ENCODE results near the gene GAL3ST2.
"Not testable (repeated sequence)": the region's sequence is repeated elsewhere in the genome, so short reads cannot be mapped to it uniquely, and the experiment has no call there.

GAL3ST2 gene

DNA sequence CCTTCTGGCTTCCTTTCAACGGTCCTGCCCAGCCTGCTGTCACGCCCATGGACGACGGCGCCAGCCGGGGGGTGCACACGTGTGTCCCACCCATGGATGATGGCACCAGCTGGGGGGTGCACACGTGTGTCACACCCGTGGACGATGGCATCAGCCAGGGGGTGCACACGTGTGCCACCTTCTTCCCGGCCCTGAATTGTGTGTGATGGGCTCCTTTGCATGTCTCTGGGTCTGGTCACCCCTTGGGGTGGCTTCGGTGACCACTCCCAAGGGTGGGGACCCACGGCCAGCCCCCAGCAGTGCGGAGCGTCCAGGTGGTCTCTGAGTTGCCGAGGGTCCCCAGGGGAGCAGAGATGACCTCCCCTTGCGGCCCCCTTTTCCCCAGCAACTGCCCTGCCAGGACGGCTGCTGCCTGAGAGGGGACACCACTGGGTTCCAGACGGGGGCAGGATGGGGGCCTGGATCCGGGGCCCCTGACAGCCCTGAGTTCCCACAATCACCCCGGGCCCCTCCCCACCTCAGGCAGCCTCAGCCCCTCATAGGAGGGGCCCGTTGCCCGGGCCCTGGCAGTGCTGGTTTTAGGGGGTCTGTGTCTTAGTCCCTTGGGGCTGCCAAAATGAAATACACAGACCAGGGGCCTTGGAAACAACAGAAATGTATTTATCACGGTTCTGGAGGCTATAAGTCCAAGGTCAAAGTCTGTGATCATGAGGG lies 41.8 kb downstream of the GAL3ST2 start:
- DNase-seq (ENCODE audit: low read depth), result no peak
- no peak overlapping the region for H3K4me3 ChIP-seq (ENCODE audit: low read length)
- TF ChIP-seq, protein P1, sequence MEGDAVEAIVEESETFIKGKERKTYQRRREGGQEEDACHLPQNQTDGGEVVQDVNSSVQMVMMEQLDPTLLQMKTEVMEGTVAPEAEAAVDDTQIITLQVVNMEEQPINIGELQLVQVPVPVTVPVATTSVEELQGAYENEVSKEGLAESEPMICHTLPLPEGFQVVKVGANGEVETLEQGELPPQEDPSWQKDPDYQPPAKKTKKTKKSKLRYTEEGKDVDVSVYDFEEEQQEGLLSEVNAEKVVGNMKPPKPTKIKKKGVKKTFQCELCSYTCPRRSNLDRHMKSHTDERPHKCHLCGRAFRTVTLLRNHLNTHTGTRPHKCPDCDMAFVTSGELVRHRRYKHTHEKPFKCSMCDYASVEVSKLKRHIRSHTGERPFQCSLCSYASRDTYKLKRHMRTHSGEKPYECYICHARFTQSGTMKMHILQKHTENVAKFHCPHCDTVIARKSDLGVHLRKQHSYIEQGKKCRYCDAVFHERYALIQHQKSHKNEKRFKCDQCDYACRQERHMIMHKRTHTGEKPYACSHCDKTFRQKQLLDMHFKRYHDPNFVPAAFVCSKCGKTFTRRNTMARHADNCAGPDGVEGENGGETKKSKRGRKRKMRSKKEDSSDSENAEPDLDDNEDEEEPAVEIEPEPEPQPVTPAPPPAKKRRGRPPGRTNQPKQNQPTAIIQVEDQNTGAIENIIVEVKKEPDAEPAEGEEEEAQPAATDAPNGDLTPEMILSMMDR (IDR thresholded peaks at IDR 0.05; ENCODE audit: insufficient read depth, low read depth, low read length, missing control alignments), result no peak

DNA sequence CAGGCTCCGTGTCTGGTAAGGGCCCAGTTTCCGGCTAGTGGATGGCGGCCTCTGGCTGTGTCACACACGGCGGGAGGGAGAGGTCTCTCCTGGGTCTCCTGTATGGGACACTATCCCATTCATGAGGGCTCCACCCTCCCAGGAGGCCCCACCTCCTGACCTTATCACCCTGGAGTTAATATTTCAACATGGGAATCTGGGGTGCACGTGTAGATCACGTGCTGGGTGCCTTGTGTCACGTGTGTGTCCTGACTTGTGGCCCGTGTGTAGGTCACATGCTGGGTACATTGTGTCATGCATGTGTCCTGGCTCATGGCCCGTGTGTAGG lies 42.3 kb downstream of the GAL3ST2 start:
- DNase-seq (ENCODE audit: low read depth), result no peak
- TF ChIP-seq, protein P1 (IDR thresholded peaks at IDR 0.05; ENCODE audit: insufficient read depth, low read depth, low read length, missing control alignments), result no peak
- H3K4me3 ChIP-seq (ENCODE audit: low read length), result no peak overlapping the region

DNA sequence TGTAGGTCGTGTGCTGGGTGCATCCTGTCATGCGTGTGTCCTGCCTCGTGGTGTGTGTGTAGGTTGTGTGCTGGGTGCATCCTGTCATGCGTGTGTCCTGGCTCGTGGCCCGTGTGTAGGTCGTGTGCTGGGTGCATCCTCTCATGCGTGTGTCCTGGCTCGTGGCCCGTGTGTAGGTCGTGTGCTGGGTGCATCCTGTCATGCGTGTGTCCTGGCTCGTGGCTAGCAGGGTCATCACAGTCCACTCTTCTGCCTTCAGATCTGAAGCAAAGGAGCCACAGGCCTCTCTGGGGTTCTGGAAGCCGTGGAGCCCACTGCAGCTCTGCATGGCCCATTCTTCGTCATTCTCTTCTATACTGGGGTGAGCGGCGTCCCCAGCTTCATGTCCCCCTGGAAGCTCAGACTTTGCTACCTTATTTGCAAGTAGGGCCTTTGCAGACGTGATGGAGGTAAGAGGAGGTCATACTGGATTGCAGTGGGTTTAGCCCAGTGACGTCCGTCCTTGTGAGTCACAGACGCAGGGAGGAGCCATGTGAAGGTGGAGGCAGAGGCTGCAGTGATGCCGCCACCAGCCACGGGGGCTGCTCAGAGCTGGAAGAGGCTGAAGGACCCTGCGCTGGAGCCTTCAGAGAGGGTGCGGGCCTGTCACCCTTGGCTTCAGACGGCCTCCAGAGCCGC lies 43.5 kb downstream of the GAL3ST2 start:
- H3K4me3 ChIP-seq (ENCODE audit: low read length); DNase-seq (ENCODE audit: low read depth): not testable (repeated sequence)

DNA sequence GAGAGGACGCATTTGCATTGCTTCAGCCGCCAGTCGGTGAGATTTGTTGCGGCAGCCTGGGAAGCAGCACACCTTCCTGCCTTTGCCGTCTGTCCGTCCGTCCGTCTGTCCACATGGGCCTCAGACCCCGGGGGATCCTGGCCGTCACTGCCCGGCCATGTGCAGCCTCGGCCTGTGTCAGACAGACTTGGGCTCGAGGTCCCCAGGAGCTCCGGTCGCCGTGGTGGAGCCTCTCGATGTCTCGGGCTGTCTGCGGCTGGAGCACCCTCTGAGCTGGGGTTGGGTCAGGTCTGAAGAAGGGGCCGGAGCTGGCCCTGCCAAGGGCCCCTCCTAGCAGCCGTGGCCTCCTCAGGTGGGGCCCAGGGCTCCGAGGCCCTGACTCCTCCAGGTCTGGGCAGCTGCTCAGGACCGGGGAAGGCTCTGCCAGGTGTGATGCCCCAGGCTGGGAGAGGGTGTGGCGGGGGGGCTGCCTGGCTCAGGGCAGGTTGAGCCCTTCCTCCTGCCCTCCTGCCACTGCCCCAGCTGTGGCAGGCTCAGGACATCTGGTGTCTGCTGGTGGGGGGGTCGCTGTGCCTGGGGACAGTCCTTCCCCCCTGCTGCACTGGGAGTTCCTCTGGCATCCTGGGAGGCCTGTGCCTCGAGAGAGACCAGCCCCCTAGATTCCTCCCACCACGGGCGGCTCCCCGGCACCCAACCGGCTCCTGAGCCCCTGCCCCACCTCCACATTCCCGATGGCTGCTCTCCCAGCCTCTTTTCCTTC lies 44.2 kb downstream of the GAL3ST2 start:
- no peak for DNase-seq (ENCODE audit: low read depth)
- TF ChIP-seq, protein P1 (IDR thresholded peaks at IDR 0.05; ENCODE audit: insufficient read depth, low read depth, low read length, missing control alignments), result no peak
- H3K4me3 ChIP-seq (ENCODE audit: low read length), result no peak overlapping the region

DNA sequence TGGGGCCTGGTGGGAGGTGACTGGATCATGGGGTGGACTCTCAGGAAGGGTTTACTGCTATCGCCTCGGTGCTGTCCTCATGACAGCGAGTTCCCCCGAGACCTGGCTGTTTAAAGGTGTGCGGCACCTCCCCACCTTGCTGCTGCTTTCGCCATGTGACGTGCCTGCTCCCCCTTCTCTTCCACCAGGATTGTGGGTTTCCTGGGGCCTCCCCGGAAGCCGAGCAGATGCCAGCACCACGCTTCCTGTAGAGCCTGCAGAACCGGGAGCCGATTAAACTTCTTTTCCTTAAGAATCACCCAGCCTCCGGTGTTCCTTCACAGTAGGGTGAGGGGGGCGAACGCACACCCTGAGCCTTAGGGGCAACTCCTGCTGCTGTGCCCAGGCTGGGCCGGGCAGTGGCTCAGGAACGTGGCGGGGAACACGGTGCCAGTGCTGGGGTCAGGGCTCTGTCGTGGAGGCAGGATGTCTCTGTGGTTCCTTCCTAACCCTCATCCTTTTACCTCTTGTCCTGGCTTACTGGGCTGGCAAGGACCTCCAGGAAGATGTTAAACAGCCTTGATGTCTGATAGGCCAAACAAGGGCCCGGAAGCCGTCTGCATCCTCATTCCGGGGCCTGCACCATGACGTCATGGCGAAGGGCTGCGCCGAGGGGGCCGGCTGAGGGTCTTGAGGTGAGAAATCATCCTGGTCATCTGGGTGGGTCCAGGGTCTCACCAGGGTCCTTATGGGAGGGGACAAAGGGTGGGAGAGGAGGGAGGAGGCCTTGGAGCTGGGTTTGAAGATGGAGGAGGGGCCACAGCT lies 45.0 kb downstream of the GAL3ST2 start:
- no peak for DNase-seq (ENCODE audit: low read depth)
- H3K4me3 ChIP-seq (ENCODE audit: low read length), result no peak overlapping the region
- TF ChIP-seq, protein P1 (IDR thresholded peaks at IDR 0.05; ENCODE audit: insufficient read depth, low read depth, low read length, missing control alignments), result no peak

DNA sequence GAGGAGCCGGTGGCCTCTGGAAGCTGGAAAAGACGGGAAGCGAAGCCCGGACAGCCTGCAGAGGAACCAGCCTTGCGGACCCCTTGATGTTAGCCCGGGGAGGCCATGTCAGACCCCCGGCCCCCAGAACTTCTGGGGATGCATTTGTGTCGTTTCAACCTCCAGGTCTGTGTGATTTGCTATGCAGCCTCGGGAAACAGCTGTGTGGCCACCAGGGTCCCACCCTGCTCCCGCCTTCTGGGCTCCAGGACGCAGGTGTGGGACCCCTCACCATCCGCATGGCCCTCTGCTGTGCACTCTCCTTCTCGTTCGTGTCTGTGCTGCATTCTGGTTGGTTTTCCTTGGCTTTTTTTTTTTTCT lies 45.6 kb downstream of the GAL3ST2 start:
- no peak for DNase-seq (ENCODE audit: low read depth)
- H3K4me3 ChIP-seq (ENCODE audit: low read length), result no peak overlapping the region
- TF ChIP-seq, protein P1 (IDR thresholded peaks at IDR 0.05; ENCODE audit: insufficient read depth, low read depth, low read length, missing control alignments), result no peak

DNA sequence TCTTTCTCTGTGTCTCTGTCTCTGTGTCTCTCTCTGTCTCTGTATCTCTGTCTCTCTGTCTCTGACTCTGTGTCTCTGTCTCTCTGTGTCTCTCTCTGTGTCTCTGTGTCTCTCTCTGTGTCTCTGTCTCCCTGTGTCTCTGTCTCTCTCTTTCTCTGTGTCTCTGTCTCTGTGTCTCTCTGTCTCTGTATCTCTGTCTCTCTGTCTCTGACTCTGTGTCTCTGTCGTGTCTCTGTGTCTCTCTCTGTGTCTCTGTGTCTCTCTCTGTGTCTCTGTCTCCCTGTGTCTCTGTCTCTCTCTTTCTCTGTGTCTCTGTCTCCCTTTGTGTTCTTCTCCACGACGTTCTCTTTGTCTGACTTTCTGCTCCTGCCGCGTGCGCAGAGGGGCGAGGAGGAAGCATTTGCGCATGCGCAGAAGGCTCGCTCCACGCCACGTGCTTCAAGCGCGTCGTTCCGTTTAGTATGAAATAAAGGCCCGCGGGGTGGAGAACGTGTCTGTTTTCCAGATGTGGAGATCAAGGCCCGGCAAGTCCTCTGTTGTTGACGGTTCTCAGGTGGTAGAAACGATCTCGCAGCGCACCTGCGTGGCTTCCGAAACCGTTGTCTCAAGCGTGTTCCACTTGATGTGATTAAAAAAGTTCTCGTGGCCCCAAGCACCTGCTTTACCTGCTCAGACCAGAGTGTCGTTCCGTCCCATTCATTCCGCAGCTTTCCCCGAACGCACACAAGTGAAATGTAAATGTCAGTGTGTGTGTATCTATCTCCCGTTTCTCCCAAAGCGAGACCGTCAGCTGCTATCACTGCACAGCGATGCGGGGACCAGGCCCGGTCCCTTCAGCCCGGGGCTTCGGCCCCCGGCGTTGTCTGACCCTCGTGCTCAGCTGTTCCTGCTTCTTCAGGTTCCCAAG lies 47.2 kb downstream of the GAL3ST2 start:
- H3K4me3 ChIP-seq (ENCODE audit: low read length); DNase-seq (ENCODE audit: low read depth): not testable (repeated sequence)

Data from epithelial cell of esophagus (primary cell).